HG02623 (cell line): ENCODE measurements around the gene PVR.
"Not testable (repeated sequence)": the region's sequence is repeated elsewhere in the genome, so short reads cannot be mapped to it uniquely, and the experiment has no call there.

ENCODE experiments used
- ATAC-seq: cut with Tn5 transposase; IDR thresholded peaks from one replicate; pipeline ENCODE4 v1.9.1; 2021; ENCODE audit warnings: moderate library complexity; ENCODE audit not compliant: unreplicated experiment

PVR gene, protein sequence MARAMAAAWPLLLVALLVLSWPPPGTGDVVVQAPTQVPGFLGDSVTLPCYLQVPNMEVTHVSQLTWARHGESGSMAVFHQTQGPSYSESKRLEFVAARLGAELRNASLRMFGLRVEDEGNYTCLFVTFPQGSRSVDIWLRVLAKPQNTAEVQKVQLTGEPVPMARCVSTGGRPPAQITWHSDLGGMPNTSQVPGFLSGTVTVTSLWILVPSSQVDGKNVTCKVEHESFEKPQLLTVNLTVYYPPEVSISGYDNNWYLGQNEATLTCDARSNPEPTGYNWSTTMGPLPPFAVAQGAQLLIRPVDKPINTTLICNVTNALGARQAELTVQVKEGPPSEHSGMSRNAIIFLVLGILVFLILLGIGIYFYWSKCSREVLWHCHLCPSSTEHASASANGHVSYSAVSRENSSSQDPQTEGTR

DNA sequence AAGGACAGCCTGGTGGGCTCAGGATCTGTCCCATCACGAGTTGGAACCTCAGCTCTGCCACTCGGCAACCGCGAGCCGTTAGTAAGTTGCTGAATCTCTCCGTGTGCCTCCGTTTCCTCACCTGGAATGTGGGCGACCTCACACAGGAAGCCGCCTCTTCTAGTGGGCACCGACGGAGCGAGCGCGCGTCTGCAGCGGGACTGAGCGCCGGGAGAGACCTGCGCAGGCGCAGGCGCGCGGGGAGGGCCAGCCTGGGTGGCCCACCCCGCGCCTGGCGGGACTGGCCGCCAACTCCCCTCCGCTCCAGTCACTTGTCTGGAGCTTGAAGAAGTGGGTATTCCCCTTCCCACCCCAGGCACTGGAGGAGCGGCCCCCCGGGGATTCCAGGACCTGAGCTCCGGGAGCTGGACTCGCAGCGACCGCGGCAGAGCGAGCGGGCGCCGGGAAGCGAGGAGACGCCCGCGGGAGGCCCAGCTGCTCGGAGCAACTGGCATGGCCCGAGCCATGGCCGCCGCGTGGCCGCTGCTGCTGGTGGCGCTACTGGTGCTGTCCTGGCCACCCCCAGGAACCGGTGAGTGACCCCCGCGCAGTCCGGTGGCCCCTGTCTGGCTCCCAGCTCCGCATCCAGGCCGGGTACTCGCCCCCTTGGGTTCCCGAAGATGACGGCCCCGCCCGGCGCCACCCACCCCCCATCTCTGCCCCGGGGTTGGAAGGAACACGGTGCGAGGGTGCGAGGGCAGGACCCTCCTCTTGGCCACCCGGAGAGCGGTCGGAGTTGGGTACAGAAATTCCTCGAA lies at the start of gene PVR:
Gene PVR, plus strand, starts transcription at position 306 of the 797 bp plus-strand sequence. Its CDS starts 187 bp downstream, at position 493.
- no peak for ATAC-seq

DNA sequence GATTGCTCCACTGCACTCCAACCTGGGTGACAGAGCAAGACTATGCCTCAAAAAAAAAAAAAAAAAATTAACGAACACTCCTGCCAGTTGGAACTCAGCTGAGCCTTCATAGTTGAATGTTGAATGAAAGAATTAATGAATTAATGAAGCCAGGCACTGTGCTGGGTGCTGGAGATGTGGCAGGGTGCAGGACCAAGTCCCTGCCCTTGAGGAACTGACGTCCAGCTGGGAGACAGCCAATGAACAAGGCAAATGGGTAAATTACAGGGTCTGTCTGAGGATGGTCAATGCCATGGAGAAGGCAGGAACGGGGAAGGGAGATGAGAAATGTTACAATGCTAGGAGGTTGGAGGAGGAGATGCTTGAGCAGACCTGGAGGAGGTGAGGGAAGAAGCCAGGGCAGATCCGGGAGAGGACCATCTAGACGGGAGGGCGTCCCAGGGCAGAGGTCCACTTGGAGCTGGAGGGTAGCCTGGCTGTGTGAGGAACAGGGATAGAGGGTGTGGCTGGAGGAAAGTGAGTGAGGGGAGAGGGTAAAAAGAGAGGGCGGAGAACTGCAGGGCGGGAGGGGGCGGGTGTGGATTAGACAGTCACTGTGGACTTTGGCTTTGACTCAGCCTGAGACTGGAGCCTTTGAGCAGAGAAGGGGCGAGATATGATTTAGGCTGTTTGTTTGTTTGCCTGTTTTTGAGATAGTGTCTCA lies 47.1 kb upstream of the PVR start:
- ATAC-seq = no peak

DNA sequence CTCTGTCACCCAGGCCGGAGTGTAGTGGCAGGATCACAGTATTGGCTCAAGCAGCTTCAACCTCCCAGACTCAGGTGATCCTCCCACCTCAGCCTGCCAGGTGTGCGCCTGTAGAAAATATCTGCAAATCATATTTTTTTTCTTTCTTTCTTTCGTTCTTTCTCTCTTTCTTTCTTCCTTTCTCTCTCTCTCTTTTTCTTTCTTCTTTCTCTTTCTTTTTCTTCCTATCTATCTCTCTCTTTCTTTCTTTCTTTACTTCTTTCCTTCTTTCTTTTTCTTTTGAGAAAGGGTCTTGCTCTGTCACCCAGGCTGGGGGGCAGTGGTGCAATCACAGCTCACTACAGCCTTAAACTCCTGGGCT lies 46.6 kb upstream of the PVR start:
- ATAC-seq = no peak

DNA sequence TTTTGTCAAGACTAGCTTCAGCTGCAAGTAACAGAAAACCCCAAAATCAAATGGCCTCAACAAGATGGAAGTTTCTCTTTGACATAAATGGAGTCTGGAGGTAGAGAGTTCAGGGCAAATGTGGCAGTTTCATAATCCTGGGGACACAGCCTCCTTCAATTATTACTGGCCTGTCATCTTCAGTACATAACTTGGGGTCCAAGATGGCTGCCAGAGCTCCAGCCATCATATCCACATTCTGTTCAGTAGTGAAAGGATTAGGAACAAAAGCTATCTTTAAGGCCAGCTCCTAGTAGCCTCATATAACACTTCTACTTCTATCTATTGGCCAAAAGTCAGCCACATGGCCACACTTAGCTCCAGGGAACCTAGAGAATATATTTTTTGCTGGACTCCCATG lies 45.4 kb upstream of the PVR start:
- no peak for ATAC-seq

DNA sequence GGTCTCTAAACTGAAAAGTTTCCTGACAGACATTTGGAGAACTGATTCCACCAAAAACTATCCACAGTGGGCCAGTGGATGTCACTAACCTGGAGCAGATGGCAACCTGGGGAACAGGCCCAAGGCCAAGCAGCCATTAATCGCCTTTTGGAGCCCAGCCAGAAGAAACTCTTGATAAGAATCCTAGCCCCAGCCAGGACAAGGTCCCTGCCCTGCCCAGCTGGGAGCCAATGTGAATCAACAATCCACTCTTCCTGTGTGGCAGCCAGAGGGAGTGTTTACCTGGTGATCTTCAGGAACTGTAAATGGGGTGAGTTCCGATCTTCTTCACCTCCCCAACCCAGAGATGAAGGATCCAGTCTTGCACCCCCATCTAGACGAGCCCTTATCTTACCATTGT lies 44.8 kb upstream of the PVR start:
- no peak for ATAC-seq

DNA sequence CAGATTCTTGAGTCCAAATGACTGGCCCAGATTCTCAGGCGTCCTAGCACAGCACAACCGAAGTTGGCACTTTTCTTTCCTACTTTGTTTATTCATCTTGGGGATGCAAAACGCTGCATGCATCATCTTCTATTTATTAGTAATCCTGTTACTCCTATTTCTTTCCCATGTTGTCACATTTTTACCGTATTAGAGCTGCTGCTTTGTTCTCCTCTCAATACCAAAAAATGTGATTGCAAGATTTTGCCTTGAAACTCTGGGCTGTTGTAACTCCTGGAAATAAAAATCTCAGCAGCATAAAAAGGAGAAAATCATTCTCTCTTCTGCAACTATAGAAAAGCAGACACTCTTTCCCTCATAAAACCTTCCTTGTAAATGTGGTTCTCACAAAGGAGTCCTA lies 43.2 kb upstream of the PVR start:
- ATAC-seq = no peak

DNA sequence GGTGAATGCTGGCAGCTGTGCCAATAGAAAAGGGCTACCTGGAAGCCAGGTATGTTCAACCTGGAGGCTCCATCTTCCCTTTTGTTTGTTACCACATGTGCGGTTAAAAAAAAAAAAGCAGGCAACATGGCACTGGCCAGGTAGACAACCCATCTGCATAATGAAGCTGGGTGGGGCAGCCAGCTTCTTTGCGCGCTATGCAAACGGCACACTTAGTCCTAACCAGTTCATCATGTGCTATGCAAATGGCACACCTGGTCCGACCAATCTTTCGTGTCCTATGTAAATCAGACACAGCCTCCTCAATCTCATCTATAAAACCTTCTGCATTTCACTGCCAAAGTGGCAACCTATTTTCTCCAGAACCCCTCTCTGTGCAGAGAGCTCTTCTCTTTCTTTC lies 41.6 kb upstream of the PVR start:
- no peak for ATAC-seq

DNA sequence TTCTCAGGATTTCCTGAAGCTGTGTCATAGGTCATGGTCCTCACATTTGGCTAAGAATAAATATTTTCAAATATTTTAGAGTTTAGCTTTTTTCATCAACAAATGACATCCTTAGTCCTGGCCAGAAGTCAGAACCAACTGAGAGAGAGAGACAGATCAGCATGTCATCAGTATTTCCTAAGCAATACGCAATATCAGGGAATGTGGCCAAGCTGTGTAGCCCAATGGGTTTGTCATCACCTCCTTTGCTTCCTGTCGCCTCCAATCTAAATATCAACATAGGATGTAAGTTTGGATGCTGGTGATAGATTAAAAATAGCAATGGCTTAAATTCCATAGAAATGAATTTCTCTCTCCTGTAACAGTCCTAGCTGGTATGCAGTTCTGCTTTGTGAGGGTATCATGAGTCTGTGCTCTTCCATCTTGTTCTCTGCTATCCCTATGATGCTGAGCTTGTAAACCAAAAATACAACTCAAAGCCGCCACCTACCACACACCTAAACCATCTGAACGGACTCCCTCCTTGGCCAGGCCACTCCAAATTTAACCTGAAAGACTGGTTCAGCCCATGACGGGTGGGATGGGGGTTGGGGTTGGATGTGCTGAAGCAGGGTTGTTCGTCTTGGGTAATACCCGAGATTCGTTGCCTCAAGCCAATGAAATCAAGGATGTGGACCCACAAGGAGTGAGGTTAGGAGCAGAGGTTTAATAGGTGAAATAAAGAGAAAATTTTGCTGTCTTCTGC lies 40.3 kb upstream of the PVR start:
- no peak for ATAC-seq

DNA sequence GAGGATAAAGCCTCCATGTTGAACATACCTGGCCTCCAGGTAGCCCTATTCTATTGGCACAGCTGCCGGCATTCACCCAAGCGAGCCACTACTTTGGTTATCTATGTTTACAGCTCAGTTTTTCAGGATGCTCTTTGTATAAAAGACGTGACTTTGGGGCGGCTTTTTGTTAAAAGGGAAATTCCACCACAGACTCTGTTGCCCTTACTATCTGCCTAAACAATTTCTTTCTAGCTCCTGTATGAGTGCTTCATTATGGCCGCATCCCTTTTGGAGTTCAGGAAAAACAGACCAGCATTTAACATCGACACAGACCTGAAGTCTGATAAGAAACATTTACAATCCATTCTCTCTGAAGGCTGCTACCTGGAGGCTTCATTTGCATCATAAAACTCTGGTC lies 39.5 kb upstream of the PVR start:
- no peak for ATAC-seq

DNA sequence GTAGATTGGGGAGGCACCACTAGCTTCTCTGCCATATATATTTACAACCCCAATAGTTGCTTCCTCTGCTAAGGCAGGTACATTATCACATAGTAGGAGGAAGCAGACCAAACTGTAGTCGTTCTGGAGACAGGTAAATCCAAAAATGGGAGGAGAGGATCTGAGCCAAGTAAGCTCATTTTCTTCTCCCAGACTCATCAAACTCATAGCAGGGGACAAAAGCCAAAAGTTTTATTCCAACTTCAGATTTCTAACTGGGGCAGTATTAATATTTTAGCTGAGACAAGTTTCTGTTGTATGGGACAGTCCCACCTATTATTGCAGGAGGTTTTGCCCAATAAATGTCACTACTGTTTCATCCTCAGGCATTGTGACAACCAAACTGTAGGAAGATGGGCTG lies 38.2 kb upstream of the PVR start:
- ATAC-seq = no peak

DNA sequence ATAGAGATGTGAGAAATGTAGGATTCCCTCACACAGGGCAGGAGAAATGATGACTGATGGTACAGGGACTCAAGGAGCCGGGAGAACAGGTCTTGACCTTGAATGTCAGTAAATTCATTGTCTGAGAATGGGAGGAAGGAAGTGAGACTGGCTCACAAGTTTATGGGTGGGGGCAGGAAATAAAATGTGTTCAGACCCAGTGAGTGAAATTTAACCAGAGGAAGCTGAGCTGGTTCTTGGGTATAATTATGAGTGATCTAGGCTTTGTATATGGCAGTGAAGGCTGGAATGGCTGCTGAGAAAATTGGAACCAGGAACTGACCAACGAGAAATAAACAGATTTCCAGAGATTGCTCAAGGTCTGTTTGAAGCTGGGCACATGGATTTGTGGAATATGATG lies 36.7 kb upstream of the PVR start:
- ATAC-seq = no peak

DNA sequence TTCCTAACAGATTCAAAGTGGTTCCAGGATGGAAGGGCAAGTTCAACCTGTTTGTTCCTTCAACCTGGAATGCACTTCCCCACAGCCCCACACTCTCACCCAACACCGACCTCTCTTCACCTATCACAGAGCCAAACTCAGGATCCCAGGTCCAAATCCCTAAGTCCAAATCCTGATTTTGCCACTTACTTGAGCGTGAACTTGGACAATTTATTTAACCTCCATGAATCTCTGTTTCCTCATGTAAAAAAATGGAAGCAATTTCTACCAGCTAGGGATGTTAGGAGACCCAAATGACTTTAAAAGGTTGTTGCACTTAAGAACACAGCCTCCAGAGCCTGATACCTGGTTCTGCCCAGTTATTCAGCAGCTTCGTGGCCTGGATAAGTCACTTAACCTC lies 35.8 kb upstream of the PVR start:
- ATAC-seq = no peak

DNA sequence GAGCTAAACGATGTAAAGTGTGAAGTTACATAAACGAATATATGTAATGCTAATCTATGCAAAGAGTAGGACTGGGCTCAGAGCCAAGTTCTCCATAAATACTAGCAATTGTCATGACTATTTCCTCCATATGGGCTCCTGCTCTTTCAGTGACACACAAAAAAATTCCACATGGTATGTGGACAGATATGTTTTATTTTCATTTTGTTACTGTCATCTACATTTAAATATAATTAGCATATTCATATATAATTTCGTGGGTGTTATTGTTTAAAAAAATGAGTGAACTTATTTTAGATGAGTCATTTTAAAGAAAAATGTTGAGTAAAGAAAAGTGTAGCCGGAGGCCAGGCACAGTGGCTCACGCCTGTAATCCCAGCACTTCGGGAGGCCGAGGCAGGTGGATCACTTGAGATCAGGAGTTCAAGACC lies 35.3 kb upstream of the PVR start:
- no peak for ATAC-seq

DNA sequence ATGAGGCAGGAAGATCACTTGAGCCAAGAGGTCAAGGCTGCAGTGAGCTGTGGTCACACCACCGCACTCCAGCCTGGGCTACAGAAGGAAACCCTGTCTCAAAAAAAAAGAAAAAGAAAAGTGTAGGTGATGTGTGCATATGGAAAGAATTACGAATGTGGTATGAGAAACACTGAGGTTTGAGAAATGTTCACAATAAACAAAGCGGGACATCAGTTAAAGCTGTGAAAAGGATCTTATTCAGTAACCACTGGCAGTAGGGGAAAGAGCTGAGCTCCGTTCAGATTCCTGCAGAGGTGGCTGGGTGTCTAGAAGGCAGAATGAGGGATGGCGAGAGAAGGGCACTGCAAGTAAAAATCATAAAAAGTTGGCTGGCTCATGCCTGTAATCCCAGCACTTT lies 34.5 kb upstream of the PVR start:
- ATAC-seq = no peak

DNA sequence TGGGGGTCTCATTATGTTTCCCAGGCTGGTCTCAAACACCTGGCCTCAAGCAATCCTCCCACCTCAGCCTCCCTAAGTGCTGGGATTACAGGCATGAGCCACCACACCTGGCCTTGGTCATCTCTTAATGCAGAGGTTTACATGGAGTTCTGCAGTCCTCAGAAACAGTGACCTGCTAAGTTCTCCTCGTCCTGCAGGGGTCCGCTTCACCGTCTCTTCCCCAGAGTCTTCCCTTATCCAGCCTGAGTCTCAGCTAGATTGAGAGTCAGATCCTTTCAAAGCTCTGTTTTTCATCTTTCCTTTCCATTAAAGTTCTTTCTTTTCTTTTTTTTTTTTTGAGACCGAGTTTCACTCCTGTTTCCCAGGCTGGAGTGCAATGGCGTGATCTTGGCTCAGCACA lies 33.2 kb upstream of the PVR start:
- not testable (repeated sequence) for ATAC-seq

DNA sequence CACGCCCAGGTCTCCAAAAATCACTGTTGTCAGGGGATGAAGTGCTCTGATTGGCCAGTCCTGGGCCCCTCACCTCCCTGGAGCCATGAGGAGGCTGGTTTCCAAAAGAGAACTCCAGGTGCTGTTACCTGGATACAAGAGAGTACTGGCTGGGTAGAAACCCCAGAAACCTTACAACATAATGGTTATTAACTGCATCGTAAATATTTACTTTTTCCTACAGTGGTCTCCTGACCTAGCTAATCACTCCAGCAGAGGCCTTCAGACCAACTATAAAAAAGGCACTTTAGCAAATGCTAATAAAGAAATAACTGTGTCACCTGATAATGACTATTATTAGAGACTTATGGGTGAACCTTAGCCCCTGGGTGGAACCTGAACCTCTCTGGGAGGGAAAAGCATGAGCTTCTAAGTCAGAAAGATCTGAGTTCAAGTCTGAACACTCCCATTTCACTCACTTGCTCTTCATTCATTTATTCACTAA lies 31.9 kb upstream of the PVR start:
- ATAC-seq = no peak

DNA sequence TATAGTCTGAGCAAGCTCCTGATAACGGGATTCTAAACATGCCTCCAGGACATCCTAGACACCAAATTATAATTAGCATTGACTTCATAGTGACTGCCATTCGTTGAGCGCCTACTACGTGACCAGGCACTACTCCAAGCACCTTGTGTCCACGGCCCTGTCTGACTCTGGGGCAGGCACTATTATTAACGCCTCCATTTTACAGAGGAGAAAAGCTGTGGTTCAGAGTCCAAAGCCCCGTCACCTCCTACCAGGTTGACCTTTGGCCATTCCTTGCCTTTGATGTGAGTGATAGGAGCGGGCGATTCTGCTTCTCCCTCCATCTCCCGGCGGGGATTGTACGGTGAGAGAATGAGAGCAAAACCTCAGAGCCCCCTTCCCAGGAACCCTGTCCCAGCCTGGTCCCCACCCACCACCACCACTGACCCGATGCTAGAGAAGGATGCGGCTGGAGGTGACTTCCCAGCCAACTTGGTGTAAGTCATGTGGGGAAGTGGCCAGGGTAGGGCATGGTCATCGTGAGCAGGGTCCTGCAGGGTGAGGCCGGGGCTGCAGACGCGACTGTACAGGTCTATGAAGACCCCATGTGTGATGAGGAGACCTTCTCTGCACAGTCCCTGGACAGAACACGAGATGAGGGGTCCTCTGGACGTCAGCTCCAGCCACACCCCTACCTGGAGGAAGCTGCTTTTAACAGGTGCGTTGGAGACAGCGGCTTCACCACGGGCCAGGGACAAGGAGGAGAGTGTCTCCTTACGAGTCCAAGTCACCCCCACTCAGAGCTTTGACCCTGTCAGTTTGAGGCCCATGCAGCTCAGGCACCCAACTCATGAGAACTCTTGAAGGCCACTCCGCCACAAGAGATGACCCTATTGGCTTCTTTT lies 30.2 kb upstream of the PVR start, which contains the start of gene IGSF23:
Gene IGSF23, plus strand, starts transcription at position 269 of the 884 bp plus-strand sequence. Its CDS starts 83 bp downstream, at position 352.
- no peak for ATAC-seq

DNA sequence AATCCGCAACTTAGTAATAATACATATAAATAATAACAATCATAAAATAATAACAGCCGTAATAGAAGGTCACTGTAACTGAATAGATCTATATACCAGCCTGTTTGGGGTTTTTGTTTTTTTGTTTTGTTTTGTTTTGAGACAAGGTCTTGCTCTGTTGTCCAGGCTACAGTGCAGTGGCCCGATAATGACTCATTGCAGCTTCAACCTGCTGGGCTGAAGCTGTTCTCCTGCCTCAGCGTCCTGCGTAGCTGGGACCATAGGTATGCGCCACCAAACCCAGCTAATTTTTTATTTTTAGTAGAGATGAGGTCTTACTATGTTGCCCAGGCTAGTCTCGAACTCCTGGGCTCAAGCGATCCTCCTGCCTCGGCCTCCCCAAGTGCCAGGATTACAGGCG lies 29.4 kb upstream of the PVR start:
- no peak for ATAC-seq

DNA sequence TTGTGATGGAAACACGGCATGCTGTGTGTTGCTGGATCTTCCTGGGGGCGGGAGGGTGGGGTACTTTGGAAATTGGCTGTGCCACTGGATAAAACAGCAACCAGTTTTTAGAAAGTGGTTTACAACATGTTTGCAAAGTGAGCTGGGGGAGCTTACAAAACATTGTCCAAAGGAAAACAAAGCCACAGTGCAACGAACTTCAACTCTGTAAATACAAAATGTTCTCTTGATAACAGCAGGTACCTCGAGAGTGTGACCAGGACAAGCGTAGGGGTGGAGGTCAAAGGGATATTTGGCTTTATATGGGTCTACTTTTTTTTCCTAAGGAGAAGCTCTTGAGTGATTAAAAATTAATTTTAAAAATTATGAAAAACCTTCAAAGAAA lies 27.9 kb upstream of the PVR start:
- ATAC-seq = no peak
